ENCODE measurements around the gene EVI5.
"Not testable (repeated sequence)": the region's sequence is repeated elsewhere in the genome, so short reads cannot be mapped to it uniquely, and the experiment has no call there.

EVI5 gene

DNA sequence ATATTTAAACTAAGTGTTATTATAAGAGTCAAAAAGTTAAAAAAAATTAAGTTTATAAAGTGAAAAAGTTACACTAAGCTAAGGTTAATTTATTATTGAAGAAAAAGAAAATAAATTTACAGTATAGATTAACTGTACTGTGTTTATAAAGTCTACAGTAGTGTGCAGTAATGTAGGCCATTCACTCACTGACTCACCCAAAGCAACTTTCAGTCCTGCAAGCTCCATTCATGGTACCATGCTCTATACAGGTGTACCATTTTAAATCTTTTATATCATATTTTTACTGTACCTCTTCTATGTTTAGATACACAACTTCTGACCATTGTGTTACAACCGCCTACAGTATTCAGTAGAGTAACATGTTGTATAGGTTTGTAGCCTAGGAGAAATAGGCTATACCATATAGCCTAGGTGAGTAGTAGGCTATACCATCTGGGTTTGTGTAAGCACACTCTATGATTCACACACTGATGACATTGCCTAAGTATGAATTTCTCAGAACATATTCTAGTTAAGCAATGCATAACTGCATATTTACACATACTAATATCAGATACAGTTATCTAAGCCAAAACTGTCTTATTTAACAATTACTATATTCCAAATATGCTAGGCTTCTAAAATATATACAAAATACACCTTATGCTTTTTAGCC, 217.6 kb downstream of the EVI5 start:
- no peak for DNase-seq

DNA sequence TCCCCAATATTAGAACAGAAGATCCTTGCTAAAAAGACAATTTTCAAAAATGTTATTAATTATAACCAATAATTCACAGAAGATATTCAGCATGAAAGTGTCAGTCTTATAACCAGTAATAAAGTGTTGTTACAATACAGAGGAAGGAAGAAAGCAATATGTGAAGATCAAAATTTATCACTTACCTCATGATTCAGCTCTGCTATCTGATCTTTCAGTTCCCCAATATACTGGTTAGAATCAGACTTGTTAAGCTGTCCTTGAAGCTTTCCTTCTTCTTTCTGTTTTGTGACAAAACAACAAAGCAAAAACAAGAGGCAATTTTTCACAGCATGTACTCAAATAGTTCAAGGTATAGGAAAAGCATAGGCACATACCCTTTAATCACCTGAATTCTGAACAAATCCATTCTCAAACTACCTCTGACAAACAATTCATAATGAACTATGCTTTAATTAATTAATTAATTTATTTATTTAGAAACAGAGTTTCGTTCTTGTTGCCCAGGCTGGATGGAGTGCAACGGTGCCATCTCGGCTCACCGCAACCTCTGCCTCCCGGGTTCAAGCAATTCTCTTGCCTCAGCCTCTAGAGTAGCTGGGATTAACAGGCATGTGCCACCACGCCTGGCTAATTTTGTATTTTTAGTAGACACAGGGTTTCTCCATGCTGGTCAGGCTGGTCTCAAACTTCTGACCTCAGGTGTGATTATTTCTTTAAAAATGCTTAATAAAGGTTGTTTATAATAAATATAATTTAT, 221.3 kb downstream of the EVI5 start:
- DNase-seq: no peak

DNA sequence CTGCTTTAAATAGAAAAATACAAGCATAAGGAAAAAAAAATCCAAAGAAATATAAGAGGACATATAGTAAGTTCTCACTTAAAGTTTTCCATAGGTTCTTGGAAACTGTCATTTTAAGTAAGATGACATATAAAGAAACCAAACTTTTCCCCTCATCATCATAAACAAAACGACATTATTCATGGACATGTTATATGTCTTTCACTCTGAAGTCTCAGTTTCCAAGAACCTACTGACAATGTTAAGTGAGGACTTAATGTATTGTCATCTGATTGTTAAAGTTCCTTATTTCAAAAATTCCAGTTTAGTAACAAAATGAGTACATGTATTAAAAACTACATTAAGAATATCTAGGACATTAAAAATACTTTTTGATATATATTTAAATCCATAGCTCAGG, 228.6 kb downstream of the EVI5 start:
- DNase-seq: no peak

DNA sequence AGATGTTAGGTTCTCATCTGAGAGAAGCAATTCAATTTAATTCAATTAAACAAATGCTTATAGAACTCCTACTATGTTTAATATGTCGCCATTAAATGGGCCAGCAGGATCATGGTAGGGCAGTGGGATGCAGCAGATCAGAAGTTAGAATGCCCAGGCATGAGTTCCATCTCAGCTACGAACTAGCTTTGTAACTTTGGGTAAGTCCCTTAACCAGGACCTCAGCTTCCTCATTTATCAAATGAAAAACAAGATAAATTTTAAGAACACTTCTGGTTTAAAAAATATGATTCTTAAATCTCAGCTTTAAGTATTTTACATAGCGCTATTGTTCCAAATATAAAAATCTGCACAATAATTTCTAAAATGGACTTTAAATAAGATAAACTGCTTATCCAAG, 230.7 kb downstream of the EVI5 start:
- DNase-seq: no peak

DNA sequence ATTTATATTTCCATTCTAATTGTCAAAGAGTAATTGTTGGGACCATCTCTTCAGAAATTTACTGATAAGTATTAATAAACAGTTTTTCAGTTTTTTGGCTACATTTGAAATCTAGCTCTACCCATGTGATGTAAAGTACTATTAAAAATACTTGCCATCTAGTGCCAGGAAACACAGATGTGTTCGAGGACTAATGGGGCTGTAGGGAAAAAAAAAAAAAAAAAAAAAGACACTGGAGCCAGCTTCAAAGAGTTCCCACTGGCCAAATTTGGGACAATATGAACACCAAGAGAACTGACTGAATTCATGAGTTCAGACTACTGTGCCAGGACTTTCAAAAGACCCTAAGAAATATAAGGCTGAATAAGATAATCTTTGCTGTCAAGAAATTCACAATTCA, 233.0 kb downstream of the EVI5 start:
- no peak for DNase-seq

DNA sequence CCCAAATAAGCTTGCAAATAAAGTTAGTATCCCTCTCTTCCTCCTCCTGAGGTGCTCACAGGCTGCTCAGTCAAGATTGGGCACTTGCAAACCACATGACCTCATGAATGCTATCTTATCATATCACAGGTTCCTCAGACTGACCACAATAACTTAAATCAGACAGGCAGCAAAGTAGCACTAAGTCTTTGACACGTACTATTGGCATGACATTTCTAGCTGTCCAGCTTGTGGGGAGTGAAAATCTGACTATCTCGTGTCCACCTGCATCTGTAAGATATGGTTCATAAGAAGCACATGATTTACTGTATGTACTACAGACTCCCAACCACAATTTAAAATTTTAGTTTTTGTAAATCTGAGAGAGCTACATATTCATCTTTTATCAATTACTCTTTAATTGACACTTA, 240.1 kb downstream of the EVI5 start:
- DNase-seq: no peak

DNA sequence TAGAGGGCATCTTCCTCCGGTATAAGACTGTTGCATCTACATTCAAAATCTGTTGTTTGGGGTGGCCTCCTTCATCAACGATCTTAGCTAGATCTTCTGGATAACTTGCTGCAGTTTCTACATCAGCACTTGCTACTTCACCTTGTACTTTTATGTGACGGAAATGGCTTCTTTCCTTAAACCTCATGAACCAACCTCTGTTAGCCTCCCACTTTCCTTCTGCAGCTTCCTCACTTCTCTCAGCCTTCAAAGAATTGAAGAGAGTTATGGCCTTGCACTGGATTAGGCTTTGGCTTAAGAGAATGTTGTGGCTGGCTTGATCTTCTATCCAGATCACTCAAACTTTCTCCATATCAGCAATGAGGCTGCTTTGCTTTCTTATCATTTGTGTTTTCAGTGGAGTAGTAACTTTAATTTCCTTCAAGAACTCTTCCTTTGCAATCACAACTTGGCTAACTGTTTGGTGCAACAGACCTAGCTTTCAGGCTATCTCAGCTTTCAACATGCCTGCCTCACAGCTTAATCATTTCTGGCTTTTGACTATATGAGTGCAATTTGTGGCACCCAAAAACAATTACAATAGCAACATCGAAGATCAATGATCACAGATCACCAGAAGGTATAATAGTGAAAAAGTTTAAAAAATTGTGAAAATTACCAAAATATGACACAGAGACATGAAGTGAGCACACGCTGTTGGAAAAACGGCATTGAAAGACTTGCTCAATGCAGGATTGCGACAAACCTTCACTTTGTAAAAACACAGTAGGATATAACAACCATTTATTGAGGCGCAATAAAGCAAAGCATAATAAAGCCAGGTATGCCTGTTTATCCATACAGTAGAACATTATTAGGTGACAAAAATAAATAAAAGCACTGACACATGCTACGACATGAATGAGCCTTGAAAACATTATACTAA, 241.5 kb downstream of the EVI5 start:
- DNase-seq: no peak

DNA sequence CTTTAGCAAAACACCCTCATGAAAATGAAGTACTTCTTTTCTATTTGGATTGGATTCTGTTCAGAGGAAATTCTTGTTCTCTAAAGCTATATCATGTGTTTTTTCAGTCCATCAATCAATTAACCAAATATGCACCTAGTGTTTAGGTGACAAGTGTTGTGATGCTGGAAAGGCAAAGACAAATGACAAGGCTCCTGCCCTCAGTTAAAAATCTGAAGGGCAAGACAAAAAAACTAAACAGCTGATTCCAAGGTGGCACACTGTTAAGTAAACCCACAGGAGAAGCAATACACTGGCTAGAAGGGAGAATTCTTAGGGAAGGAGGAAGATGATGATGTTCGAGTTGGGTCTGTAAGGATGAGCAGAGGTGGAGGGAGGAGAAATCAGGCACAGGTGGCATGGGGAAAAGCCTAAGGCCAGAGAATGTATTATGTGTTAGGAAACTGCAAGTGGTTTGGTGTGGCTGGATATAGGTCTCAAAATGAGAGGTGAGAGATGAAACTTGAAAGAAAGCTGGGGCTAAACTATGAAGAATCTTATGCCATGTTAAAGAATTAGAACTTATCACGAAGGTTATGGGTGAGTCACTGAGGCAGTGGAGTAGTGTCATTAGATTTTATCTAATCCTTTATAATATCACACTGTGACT, 246.4 kb downstream of the EVI5 start:
- DNase-seq: peak; percentile 90

DNA sequence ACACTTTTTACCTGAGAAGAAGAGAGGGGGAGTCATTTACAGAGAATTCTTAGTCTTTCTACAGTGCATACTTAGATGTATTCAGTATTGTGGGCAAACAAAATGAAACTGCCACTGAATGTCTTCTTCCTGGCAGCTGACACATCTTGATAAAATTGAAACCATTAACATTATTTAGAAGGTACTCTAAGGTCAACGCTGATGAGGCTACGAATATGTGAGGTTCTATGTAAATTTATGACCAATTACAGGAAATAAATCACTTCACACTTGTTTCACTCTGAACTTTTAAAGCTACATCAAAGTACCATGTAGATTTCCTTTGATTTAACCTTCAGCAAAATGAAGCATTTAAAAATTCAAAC, 246.9 kb downstream of the EVI5 start:
- peak; percentile 86 for DNase-seq

DNA sequence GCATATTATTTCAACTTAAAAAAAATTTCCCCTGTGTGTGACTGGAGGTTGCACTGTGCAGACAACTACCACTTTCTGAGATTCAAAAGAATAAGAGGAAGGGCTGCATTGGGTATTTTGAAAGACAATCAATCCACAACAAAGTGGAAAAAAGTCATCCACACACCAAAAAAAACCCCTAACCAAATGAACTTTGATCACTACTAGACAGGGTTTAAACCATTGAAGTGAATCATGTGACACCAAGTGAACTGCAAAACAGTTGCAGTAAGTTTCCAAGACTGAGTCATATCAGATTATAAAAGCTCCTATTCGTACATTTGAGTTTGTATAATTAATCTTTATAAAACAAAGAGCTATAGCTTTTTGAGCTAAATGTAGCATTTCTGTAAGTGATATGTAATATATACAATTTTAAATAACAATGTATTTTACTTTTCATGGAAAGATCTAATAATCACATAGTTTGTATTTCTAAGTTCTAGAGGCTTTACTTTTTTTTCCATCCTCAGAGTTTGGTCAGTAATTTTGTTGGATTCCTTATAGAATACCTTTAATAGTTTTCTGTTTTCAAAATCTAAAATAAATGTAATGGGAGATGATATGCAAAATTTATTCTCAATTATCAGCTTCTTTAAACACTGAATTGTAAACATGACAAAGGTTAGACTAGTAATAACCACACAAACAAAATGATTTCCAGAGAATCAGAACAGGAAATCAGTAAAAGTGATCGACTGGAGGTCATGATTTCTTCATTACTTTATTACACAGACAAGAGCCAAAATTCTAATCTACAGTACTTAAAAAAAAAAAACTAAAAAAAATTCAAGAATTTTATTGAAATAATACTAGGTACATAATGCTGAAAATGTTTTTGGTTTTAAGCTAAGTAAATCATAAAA, 247.7 kb downstream of the EVI5 start:
- peak; percentile 87 for DNase-seq

DNA sequence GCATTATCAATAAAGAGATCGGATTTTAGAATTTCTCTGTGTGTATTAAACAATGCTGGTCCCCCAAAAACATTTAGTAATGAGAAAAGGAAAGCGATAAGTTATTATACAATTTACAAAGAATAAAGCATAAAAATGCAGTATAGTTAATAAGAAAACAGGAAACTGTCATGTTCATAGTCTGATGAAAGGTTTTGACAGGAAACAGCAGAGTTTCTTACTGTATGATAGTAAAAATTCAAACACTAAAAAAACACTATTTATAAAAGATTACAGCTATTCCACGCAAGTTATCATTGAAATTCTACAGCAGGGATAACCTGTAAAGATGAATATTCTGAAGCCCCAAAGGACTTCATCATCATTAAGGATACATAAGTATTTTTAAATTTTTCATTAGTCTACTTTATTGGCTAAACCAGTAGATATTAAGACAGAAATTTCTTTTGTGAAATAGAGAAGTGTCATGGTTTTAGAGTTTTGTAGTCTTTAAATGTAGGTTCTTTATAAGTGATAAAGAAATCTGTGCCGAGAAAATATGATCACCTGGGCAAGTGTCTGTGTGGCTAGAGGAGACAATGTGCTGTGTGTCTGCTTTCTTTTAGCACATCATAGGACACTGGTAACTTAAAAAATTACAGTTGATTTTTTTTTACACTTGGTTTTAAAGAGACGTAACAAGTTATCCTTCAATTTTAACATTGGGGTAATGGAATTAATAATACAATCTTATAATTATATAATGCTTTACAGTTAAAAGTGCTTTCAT, 248.5 kb downstream of the EVI5 start:
- DNase-seq: no peak

DNA sequence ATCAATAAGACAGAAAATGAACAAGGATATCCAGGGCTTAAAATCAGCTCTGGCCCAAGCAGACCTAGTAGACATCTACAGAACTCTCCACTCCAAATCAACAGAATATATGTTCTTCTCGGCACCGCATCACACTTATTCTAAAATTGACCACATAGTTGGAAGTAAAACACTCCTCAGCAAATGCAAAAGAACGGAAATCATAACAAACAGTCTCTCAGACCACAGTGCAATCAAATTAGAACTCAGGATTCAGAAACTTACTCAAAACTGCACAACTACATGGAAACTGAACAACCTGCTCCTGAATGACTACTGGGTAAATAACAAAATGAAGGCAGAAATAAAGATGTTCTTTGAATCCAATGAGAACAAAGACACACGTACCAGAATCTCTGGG, 252.5 kb downstream of the EVI5 start:
- DNase-seq: peak; percentile 66

DNA sequence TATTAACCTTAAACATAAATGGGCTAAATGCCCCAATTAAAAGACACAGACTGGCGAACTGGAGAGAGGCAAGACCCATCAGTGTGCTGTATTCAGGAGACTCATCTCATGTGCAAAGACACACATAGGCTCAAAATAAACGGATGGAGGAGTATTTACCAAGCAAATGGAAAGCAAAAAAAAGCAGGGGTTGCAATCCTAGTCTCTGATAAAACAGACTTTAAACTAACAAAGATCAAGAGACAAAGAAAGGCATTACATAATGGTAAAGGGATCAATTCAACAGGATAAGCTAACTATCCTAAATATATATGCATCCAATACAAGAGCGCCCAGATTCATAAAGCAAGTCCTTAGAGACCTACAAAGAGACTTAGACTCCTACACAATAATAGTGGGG, 253.0 kb downstream of the EVI5 start:
- not testable (repeated sequence) for DNase-seq

DNA sequence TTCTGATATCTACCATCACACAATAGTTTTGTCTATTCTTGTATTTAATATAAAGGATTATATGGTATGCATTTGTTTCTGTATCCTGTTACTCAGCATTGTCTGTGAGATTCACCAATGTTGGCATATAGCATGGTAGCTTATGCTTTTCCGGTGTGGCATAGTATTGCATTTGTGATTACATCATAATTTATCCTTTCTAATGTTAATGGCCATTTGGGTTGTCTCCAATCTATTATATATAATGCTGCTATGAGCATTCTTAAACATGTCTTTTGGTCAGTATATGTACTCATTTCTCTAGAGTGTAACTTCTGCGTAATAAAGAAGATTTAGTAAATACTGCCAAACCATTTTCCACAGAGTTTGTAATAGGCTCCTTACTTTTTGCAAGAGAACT, 257.2 kb downstream of the EVI5 start:
- DNase-seq: no peak

DNA sequence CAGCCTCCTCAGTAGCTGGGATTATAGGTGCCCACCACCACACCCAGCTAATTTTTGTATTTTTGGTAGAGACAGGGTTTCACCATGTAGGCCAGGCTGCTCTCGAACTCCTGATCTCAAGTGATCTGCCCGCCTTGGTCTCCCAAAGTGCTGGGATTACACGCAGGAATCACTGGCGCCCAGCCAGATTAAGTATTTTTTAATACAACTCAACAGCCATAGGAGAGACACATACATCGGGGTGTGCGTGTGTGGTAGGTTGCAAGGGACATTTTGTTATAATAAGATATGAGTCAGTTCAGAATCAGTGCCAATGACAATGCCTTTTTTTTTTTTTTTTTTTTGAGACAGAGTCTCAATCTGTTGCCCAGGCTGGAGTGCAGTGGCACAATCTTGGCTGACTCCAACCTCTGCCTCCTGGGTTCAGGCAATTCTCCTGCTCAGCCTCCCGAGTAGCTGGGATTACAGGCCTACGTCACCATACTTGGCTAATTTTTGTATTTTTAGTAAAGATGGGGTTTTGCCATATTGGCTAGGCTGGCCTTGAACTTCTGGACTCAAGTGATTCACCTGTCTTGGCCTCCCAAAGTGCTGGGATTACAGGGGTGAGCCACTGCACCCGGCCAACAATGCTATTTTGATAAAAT, 259.8 kb downstream of the EVI5 start:
- not testable (repeated sequence) for DNase-seq

DNA sequence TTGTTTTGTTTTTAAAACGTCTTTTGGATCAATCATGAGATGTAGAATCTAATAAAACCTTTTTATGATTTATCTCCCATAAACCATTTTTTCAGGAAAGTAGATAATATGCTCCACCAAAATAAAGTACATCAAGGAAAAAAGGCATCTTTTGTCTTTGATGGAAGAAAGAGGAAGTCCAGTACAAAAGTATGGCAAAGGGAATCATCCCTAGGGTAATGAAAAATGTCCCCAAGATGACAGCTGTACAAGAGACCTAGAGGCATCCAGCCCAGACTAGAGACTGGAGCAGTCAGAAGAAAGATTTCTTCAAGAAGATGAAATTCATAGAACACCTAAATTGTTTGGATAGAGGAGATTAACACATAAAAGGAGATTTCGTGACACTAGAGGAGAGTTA, 265.9 kb downstream of the EVI5 start:
- no peak for DNase-seq

DNA sequence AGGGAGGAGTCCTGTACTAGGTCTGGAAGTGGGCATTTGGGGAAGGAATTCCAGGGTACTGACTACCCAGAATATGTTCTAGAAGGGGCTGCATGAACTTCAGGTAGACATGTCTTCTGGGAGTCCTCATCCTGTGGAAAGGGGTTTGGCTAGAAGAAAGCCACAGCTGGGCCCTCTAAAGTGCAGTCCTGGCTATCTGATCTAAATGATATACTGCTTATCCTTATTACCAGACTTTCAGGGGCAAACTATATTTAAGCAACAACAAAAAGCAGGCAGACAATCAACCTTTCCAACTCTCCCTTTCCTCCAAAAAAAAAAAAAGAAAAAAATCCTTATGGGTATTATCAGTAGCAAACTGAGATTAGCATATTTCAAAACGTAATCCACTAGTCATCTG, 268.3 kb downstream of the EVI5 start:
- no peak for DNase-seq

DNA sequence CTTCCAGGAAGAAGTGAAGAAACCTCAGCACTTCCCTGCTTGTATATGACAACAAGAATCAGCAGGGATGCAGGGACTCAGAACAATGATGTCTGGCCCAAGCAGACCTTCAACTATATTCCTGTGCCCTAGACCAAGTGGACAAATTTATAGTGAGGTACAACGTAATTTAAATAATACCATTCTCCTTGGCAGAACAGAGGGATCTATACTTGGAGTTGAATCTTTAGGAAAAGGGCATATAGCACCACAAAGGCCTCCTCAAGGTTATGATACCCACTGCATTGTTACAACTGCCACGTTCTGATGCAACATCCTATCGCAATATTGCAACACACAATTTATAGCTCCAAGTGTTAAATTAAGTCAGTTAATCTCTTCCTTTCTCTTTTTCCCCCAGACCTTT, 269.1 kb downstream of the EVI5 start:
- no peak for DNase-seq

DNA sequence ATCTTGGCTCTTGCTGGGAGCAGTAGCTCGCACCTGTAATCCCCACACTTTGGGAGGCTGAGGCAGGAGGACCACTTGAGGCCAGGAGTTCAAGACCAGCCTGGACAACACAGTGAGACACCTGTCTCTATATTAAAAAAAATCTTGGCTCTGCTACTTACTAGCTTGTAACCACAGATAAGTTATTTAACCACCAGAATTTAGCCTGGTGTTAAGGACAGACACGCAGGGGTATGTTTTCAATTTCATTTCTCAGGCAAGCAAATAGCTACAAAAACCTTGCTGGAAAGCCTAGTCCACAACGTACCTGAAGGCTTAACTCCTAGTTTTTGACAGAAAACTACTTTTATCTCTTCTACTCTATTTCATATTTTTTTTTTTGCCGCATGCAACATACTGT, 273.4 kb downstream of the EVI5 start:
- no peak for DNase-seq

DNA sequence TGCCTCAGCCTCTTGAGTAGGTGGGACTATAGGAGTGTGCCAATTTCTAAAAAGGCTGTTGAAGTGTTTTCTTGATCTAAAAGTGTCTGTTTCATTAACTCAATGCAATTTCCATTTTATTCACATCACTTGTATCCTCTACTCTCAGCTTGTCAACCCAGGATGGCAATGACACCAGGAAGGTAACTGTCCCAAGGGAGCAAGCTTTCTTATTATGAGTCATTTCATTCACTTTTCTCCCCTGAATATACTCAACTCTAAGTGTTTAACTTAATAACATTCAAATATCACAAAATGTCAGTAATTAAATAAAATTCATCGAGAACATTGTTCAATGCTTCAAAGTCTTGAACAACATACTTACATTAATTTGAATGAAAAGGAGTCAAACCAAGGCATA, 275.3 kb downstream of the EVI5 start:
- no peak for DNase-seq

Data from activated CD4-positive, alpha-beta T cell treated with anti-CD3 and anti-CD28 coated beads, Interleukin-10, Interleukin-2, amounts not matched to agents 100 ng/mL and 50 ng/mL, durations not matched to agents 16 hours and 8 hours (primary cell).